Mesenchymal stem cell (in vitro differentiated cells and primary cell): ENCODE results near the gene RNF157.

ENCODE experiments used
- DNase-seq: peaks from one replicate; pipeline ENCODE4 v3.0.0-alpha.2; 2013
- H2AFZ ChIP-seq: one replicate; pipeline ENCODE4 v1.6.1; 2013; ENCODE audit warnings: low read depth, mild to moderate bottlenecking, control low read depth, inconsistent platforms, low read length, moderate library complexity
- H2AK5ac ChIP-seq: 2 replicates; pipeline ENCODE4 v1.6.1; 2013; ENCODE audit warnings: low read length, moderate library complexity, mild to moderate bottlenecking, inconsistent platforms; ENCODE audit not compliant: severe bottlenecking
- H2BK120ac ChIP-seq: one replicate; pipeline ENCODE4 v1.6.1; 2013; ENCODE audit warnings: low read depth, mild to moderate bottlenecking, inconsistent platforms, low read length, moderate library complexity
- H2BK12ac ChIP-seq, 2 experiments: one replicate each; pipeline ENCODE4 v1.6.1; 2013; ENCODE audit warnings: inconsistent platforms in 2 of 2, low read length in 2 of 2, mild to moderate bottlenecking in 2 of 2, moderate library complexity in 2 of 2, control low read depth in 1 of 2
- H2BK15ac ChIP-seq: one replicate; pipeline ENCODE4 v1.6.1; 2013; ENCODE audit warnings: mild to moderate bottlenecking, low read depth, inconsistent platforms; ENCODE audit not compliant: poor library complexity, severe bottlenecking
- H2BK5ac ChIP-seq: 2 replicates; pipeline ENCODE4 v1.6.1; 2013; ENCODE audit warnings: low read depth, mild to moderate bottlenecking, low read length, control low read depth, inconsistent platforms; ENCODE audit not compliant: poor library complexity, severe bottlenecking
- H3K14ac ChIP-seq, 2 experiments: one replicate each; pipeline ENCODE4 v1.6.1; 2013; ENCODE audit warnings: inconsistent platforms in 2 of 2, low read length in 2 of 2, control low read depth in 1 of 2, mild to moderate bottlenecking in 1 of 2, moderate library complexity in 1 of 2
- H3K18ac ChIP-seq, 2 experiments: one replicate each; pipeline ENCODE4 v1.6.1; 2013; ENCODE audit warnings: inconsistent platforms in 2 of 2, low read length in 2 of 2, control low read depth in 1 of 2, low read depth in 1 of 2, mild to moderate bottlenecking in 1 of 2
- H3K23ac ChIP-seq, 2 experiments: one replicate each; pipeline ENCODE4 v1.6.1; 2013; ENCODE audit warnings: inconsistent platforms in 2 of 2, low read length in 2 of 2, mild to moderate bottlenecking in 2 of 2, moderate library complexity in 2 of 2, control low read depth in 1 of 2
- H3K27ac ChIP-seq: 2 replicates; pipeline ENCODE4 v1.5.1; 2013; ENCODE audit warnings: mild to moderate bottlenecking, moderate library complexity, low read length, control low read depth, inconsistent platforms; ENCODE audit not compliant: poor library complexity, severe bottlenecking
- H3K27me3 ChIP-seq, 2 experiments: 2 replicates each; pipeline versions ENCODE4 v1.6.1 to v1.7.0; 2013; ENCODE audit warnings: low read length in 2 of 2, mild to moderate bottlenecking in 2 of 2, moderate library complexity in 2 of 2, control low read depth in 1 of 2, inconsistent platforms in 1 of 2; ENCODE audit not compliant: control insufficient read depth in 1 of 2, insufficient read depth in 1 of 2
- H3K36me3 ChIP-seq, 2 experiments: 2 replicates each; pipeline versions ENCODE4 v1.6.1 to v1.7.0; 2013; ENCODE audit warnings: low read length in 2 of 2, control low read depth in 1 of 2, inconsistent platforms in 1 of 2, low read depth in 1 of 2, mild to moderate bottlenecking in 1 of 2; ENCODE audit not compliant: insufficient read depth in 2 of 2, control insufficient read depth in 1 of 2
- H3K4ac ChIP-seq, 2 experiments: one replicate each; pipeline ENCODE4 v1.6.1; 2013; ENCODE audit warnings: inconsistent platforms in 2 of 2, low read length in 2 of 2, mild to moderate bottlenecking in 2 of 2, moderate library complexity in 2 of 2, control low read depth in 1 of 2, low read depth in 1 of 2
- H3K4me1 ChIP-seq: 2 replicates; pipeline ENCODE4 v1.6.1; 2013; ENCODE audit warnings: low read depth, low read length, control low read depth; ENCODE audit not compliant: control insufficient read depth, insufficient read depth
- H3K4me2 ChIP-seq: 2 replicates; pipeline ENCODE4 v1.6.1; 2013; ENCODE audit warnings: low read length, mild to moderate bottlenecking, inconsistent platforms; ENCODE audit not compliant: poor library complexity, severe bottlenecking
- H3K4me3 ChIP-seq, 2 experiments: 2 replicates each; pipeline versions ENCODE4 v1.5.1 to v1.7.0; 2013; ENCODE audit warnings: low read length in 2 of 2, mild to moderate bottlenecking in 2 of 2, control low read depth in 1 of 2, low read depth in 1 of 2; ENCODE audit not compliant: insufficient read depth in 1 of 2
- H3K79me1 ChIP-seq: replicated peaks from 2 replicates; pipeline ENCODE4 v1.6.1; 2013; ENCODE audit warnings: mild to moderate bottlenecking, control low read depth, low read length, inconsistent platforms; ENCODE audit not compliant: poor library complexity, severe bottlenecking
- H3K9ac ChIP-seq: 2 replicates; pipeline ENCODE4 v1.7.0; 2013; ENCODE audit warnings: mild to moderate bottlenecking, low read length, moderate library complexity
- H3K9me3 ChIP-seq: 2 replicates; pipeline ENCODE4 v1.7.0; 2013; ENCODE audit warnings: mild to moderate bottlenecking, low read length; ENCODE audit not compliant: control insufficient read depth
- H4K8ac ChIP-seq: one replicate; pipeline ENCODE4 v1.6.1; 2013; ENCODE audit warnings: inconsistent platforms, mild to moderate bottlenecking, low read length, moderate library complexity
- H4K91ac ChIP-seq: one replicate; pipeline ENCODE4 v1.6.1; 2013; ENCODE audit warnings: mild to moderate bottlenecking, low read length, inconsistent platforms
- WGBS: methylation state at CpG from one replicate; pipeline ENCODE4 v1.1.7; 2013; ENCODE audit warnings: mixed read lengths; 5-methylcytosine and 5-hydroxymethylcytosine counted together

RNF157 gene

GRCh38 chr17:76125922-76126321, 114.4 kb downstream of the RNF157 start:
- H4K8ac ChIP-seq = no peak overlapping the region
- H2BK120ac ChIP-seq = no peak overlapping the region
- no peak overlapping the region for H2BK5ac ChIP-seq
- H3K27me3 ChIP-seq = peaks cover 0 to 46% of the 10 kb centered on the region in 2 experiments
- no peak overlapping the region for H2BK12ac ChIP-seq
- no peak overlapping the region for H3K4ac ChIP-seq
- WGBS = 100% methylated on average over 1 of the region's 1 CpG
- no peak overlapping the region for H2BK15ac ChIP-seq
- H3K4me2 ChIP-seq = no peak overlapping the region
- no peak overlapping the region for H3K14ac ChIP-seq
- H3K18ac ChIP-seq = no peak overlapping the region
- DNase-seq = no peak
- no peak overlapping the region for H3K4me3 ChIP-seq
- H3K36me3 ChIP-seq = no peaks in the 10 kb centered on the region
- H3K9ac ChIP-seq = no peak overlapping the region
- H3K4me1 ChIP-seq = peaks cover 11% of the 10 kb centered on the region
- H3K79me1 ChIP-seq = no peaks in the 10 kb centered on the region
- no peak overlapping the region for H3K27ac ChIP-seq
- no peak overlapping the region for H3K23ac ChIP-seq
- H3K9me3 ChIP-seq = no peaks in the 10 kb centered on the region
- no peak overlapping the region for H4K91ac ChIP-seq
- H2AFZ ChIP-seq = no peak overlapping the region
- H2AK5ac ChIP-seq = no peak overlapping the region

GRCh38 chr17:76125391-76125675, 115.0 kb downstream of the RNF157 start:
- Histone ChIP-seq H2AFZ (no peak overlapping the region), H3K27me3 (peaks cover 0 to 45% of the 10 kb centered on the region in 2 experiments), H2BK120ac (no peak overlapping the region), H4K91ac (no peak overlapping the region), H3K9ac (no peak overlapping the region), H2BK12ac (no peak overlapping the region), H3K27ac (no peak overlapping the region), H3K4ac (no peak overlapping the region), H3K9me3 (no peaks in the 10 kb centered on the region), H2BK15ac (no peak overlapping the region), H4K8ac (no peak overlapping the region), H3K79me1 (no peaks in the 10 kb centered on the region), H3K14ac (no peak overlapping the region), H3K4me1 (peaks cover 12% of the 10 kb centered on the region), H3K4me2 (no peak overlapping the region), H3K4me3 (no peak overlapping the region), H3K18ac (no peak overlapping the region), H3K23ac (no peak overlapping the region), H2BK5ac (no peak overlapping the region), H3K36me3 (no peaks in the 10 kb centered on the region), H2AK5ac (no peak overlapping the region)
- no peak for DNase-seq
- 80% methylated on average over 5 of the region's 5 CpGs for WGBS

DNA sequence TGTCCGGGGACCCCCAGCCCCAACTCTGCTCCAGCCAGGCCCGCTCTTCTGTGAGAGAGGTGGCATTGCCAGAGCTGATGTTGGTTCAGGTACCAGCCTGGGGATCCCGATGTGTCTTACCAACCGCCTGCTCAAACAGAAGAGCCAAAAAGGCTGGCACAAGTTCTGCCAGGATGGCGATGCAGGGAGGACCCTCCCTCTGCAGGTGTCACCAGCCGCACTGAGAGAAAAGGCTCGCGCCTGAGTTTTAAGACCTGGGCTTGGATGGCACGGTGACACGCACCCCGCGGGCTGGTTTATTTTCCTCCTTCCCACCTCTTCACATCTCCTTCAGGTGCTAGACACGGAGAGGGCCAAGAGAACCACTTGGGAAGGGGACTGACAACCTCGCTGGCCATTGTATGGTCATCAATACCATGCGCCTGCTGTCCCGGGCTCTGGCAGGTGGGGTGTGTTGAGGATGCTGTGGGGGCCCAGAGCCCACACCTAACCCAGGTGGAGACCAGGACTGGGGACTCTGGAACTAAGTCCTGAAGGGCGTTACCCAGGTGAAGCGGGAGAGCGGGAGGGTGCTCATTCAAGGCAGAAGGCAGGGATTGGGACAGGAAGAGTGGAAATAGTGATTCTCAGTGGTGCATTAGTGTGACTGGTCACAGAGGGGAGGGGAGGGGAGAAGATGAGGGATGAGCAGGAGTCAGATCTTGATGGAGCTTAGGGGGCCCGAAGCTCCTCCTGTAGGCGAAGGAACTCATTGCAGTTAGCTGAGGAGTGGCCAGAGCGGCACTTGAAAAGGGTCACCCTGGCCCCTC, 115.5 kb downstream of the RNF157 start:
- Histone ChIP-seq H3K14ac (no peak overlapping the region), H4K8ac (no peak overlapping the region), H2BK5ac (no peak overlapping the region), H2BK15ac (no peak overlapping the region), H3K9me3 (no peaks in the 10 kb centered on the region), H3K4me3 (no peak overlapping the region), H3K9ac (no peak overlapping the region), H3K4me1 (peaks cover 12% of the 10 kb centered on the region), H3K4ac (no peak overlapping the region), H2BK120ac (no peak overlapping the region), H3K23ac (no peak overlapping the region), H2AFZ (no peak overlapping the region), H3K4me2 (no peak overlapping the region), H3K79me1 (no peaks in the 10 kb centered on the region), H3K27ac (no peak overlapping the region), H3K36me3 (no peaks in the 10 kb centered on the region), H3K18ac (no peak overlapping the region), H2BK12ac (no peak overlapping the region), H2AK5ac (no peak overlapping the region), H4K91ac (no peak overlapping the region), H3K27me3 (peaks cover 0 to 45% of the 10 kb centered on the region in 2 experiments)
- DNase-seq = no peak
- 89% methylated on average over 20 of the region's 22 CpGs for WGBS

DNA sequence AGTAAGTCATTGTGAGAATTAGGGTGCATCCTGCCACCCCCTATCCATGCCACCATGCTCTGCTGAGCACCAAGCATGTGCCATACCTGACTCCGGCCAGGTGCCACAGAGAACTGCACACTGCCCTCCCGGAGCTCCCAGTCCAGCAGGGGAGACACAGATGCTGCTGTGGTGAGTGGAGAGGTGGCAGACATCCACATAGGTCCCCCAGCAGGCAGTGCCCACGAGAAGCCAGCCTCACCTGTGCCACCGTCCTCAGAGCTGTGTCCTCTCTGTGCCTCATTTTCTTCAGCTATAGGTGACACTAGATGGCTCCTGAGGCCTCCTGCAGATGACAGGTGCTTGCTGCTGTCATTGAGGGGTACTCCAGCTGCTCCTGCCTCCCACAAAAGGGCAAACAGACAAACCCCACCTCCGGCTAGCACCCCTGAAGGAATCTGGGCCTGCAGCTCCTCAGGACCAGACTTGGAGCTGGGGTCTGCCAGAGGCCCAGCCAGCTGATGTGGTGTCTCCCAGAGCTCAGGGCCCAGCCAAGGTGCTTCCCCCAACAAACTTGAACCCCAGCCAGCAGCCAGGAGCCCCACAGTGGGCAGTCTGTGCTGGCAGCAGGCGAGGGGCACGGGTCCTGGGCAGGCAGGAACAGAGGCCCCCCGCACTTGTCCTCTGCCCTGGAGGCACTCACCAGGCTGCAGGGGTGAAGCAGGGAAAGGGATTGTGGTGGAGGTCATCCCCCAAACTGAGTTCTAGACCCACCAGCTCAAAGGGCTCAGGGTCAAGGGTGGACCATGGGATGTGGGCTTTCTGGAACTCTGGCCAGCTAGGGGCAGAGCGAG, 116.3 kb downstream of the RNF157 start:
- DNase-seq = no peak
- H4K91ac ChIP-seq = no peak overlapping the region
- no peak overlapping the region for H3K4ac ChIP-seq
- peaks cover 16% of the 10 kb centered on the region for H3K4me1 ChIP-seq
- no peaks in the 10 kb centered on the region for H3K9me3 ChIP-seq
- no peak overlapping the region for H2BK5ac ChIP-seq
- H3K27me3 ChIP-seq = peaks cover 0 to 45% of the 10 kb centered on the region in 2 experiments
- H2BK15ac ChIP-seq = no peak overlapping the region
- H2AK5ac ChIP-seq = no peak overlapping the region
- no peak overlapping the region for H3K23ac ChIP-seq
- no peak overlapping the region for H4K8ac ChIP-seq
- H3K27ac ChIP-seq = no peak overlapping the region
- no peak overlapping the region for H2BK12ac ChIP-seq
- no peak overlapping the region for H3K9ac ChIP-seq
- H3K36me3 ChIP-seq = no peaks in the 10 kb centered on the region
- H3K4me3 ChIP-seq = no peak overlapping the region
- no peaks in the 10 kb centered on the region for H3K79me1 ChIP-seq
- H2AFZ ChIP-seq = no peak overlapping the region
- WGBS = 69% methylated on average over 9 of the region's 9 CpGs
- no peak overlapping the region for H3K18ac ChIP-seq
- no peak overlapping the region for H3K14ac ChIP-seq
- no peak overlapping the region for H2BK120ac ChIP-seq
- H3K4me2 ChIP-seq = no peak overlapping the region
